Activated CD8-positive, alpha-beta T cell treated with anti-CD3 and anti-CD28 coated beads for 36 hours (primary cell): Measurements from ENCODE around the gene FOXN3. TPM values are rescaled to one million over a fixed set of nuclear protein-coding genes. Genes with fewer than 3 reads are reported as not detected.

ENCODE experiments used
- ATAC-seq: fragments of 200-7000 bp; cut with Tn5 transposase; one replicate; pipeline ENCODE4 v1.10.0; 2021; ENCODE audit warnings: mild to moderate bottlenecking, moderate library complexity
- CTCF ChIA-PET: fragments of 350-600 bp; sonication (Branson Sonifier 250); formaldehyde crosslinking; loops from one replicate; lab custom pipeline; 2021; ENCODE audit warnings: antibody characterized with exemption; lab: Charles Lee
- POLR2A ChIA-PET: fragments of 350-600 bp; sonication (Branson Sonifier 250); formaldehyde crosslinking; loops from one replicate; lab custom pipeline; 2021; ENCODE audit warnings: antibody characterized with exemption; lab: Charles Lee
- DNase-seq: peaks from one replicate; pipeline ENCODE4 v3.0.0-alpha.2; 2020
- H3K27ac Mint-ChIP-seq: one replicate; pipeline ENCODE4 v1.8.0; 2021; ENCODE audit warnings: mild to moderate bottlenecking, mixed read lengths
- H3K27me3 Mint-ChIP-seq: one replicate; pipeline ENCODE4 v1.8.0; 2021; ENCODE audit warnings: mixed read lengths
- H3K36me3 Mint-ChIP-seq: one replicate; pipeline ENCODE4 v1.8.0; 2021; ENCODE audit warnings: low read depth, mixed read lengths
- H3K4me1 Mint-ChIP-seq: one replicate; pipeline ENCODE4 v1.8.0; 2021; ENCODE audit warnings: low read depth, mixed read lengths
- H3K4me3 Mint-ChIP-seq: one replicate; pipeline ENCODE4 v1.8.0; 2021; ENCODE audit warnings: mild to moderate bottlenecking, moderate library complexity, mixed read lengths
- H3K9me3 Mint-ChIP-seq: one replicate; pipeline ENCODE4 v1.8.0; 2021; ENCODE audit warnings: mixed read lengths
- CTCF ChIP-seq: fragments of 200-600 bp; IDR thresholded peaks from one replicate; pipeline ENCODE4 v1.8.0; 2022; ENCODE audit warnings: antibody characterized with exemption, mild to moderate bottlenecking
- intact Hi-C: fragments of 100-400 bp; cut with micrococcal nuclease; formaldehyde crosslinking; loops from one replicate; pipeline ENCODE4 v1.10.0; 2022
- total RNA-seq, 2 experiments: library from RNA; stranded (reverse); gene quantifications; one replicate each; pipeline ENCODE4 v1.2.3, GENCODE V29; 2021

Gene FOXN3
- total RNA-seq, 2 experiments from 2014 or later: 83.4 to 85.0 TPM

- POLR2A ChIA-PET: interaction anchor here (0.6 to 2.9 kb wide), 3 partner anchors 9 to 12 kb away, joined by 3 to 9 read pairs (median 3); no protein-coding TSS in a partner anchor
- Mint-ChIP-seq H3K36me3 (peaks cover 31% of the 10 kb centered on the region), H3K27me3 (no peaks in the 10 kb centered on the region), H3K4me1 (peaks cover 75% of the 10 kb centered on the region), H3K9me3 (peaks cover 4% of the 10 kb centered on the region), H3K27ac (peak overlapping the region; percentile 94), H3K4me3 (no peak overlapping the region)
- intact Hi-C loops: no loop called here
- no peak for TF ChIP-seq CTCF
- ATAC-seq (no peak), DNase-seq (no peak)
- CTCF ChIA-PET: interaction anchor here (0.6 kb wide), 1 partner anchor 12 kb away, joined by 3 read pairs; no protein-coding TSS in a partner anchor
These were observed 27.6 kb upstream of the FOXN3 start for GRCh38 chr14:89444516-89445125.

- peaks cover 31% of the 10 kb centered on the region for H3K36me3 Mint-ChIP-seq
- peaks cover 74% of the 10 kb centered on the region for H3K4me1 Mint-ChIP-seq
- peak overlapping the region; percentile 94 for H3K27ac Mint-ChIP-seq
- intact Hi-C loops: no loop called here
- POLR2A ChIA-PET: interaction anchor here (0.6 to 2.9 kb wide), 3 partner anchors 8 to 13 kb away, joined by 3 to 9 read pairs (median 3); no protein-coding TSS in a partner anchor
- CTCF ChIA-PET: no interaction called here
- no peak for TF ChIP-seq CTCF
- no peak overlapping the region for H3K4me3 Mint-ChIP-seq
- no peaks in the 10 kb centered on the region for H3K27me3 Mint-ChIP-seq
- H3K9me3 Mint-ChIP-seq: peaks cover 4% of the 10 kb centered on the region
- DNase-seq (peak; percentile 70), ATAC-seq (peak; percentile 50)
These were observed 27.0 kb upstream of the FOXN3 start for GRCh38 chr14:89444044-89444443.

- intact Hi-C loops: no loop called here
- ChIA-PET CTCF (no interaction called here), POLR2A (interaction anchor here (0.6 to 2.9 kb wide), 3 partner anchors 8 to 60 kb away, joined by 3 to 9 read pairs (median 3); no protein-coding TSS in a partner anchor)
- ATAC-seq: no peak
- H3K36me3 Mint-ChIP-seq: peaks cover 28% of the 10 kb centered on the region
- DNase-seq: no peak
- peaks cover 69% of the 10 kb centered on the region for H3K4me1 Mint-ChIP-seq
- no peak overlapping the region for H3K4me3 Mint-ChIP-seq
- no peak for TF ChIP-seq CTCF
- no peaks in the 10 kb centered on the region for H3K27me3 Mint-ChIP-seq
- peak overlapping the region; percentile 94 for H3K27ac Mint-ChIP-seq
- H3K9me3 Mint-ChIP-seq: peaks cover 4% of the 10 kb centered on the region
These were observed 26.1 kb upstream of the FOXN3 start for GRCh38 chr14:89443042-89443629.

GRCh38 chr14:89442280-89442679, 25.2 kb upstream of the FOXN3 start:
- TF ChIP-seq CTCF: no peak
- DNase-seq (no peak), ATAC-seq (no peak)
- H3K4me1 Mint-ChIP-seq: peaks cover 66% of the 10 kb centered on the region
- no peak overlapping the region for H3K4me3 Mint-ChIP-seq
- H3K27ac Mint-ChIP-seq: peak overlapping the region; percentile 94
- ChIA-PET CTCF (no interaction called here), POLR2A (no interaction called here)
- peaks cover 4% of the 10 kb centered on the region for H3K9me3 Mint-ChIP-seq
- H3K36me3 Mint-ChIP-seq: peaks cover 23% of the 10 kb centered on the region
- H3K27me3 Mint-ChIP-seq: no peaks in the 10 kb centered on the region
- intact Hi-C loops: no loop called here
